Activated T-helper 1 cell treated with anti-CD3 and anti-CD28 coated beads, Interleukin-2, amount 50 U/mL, for 16 hours (primary cell): ENCODE measurements around the gene NRM.
"Not testable (repeated sequence)": the region's sequence is repeated elsewhere in the genome, so short reads cannot be mapped to it uniquely, and the experiment has no call there.

Source experiments
- DNase-seq, 2 donors: peaks; one replicate each; pipeline ENCODE4 v3.0.0-alpha.2; 2020; ENCODE audit warnings: low read depth in 1 of 2, low spot score in 1 of 2

Gene NRM

GRCh38 chr6:30690403-30691207 lies at the start of gene NRM:
TSS of gene NRM (minus strand) at chr6:30690984. CDS start at chr6:30690974, 10 bp downstream.
- DNase-seq, result peak; percentile 41 to 68

GRCh38 chr6:30740540-30740870 lies 49.7 kb upstream of the NRM start:
- no peak for DNase-seq

- DNase-seq, result no peak
Measured at GRCh38 chr6:30738532-30738931, 47.7 kb upstream of the NRM start.

- no peak for DNase-seq
Measured at GRCh38 chr6:30735668-30736314, 45.0 kb upstream of the NRM start.

GRCh38 chr6:30732237-30732943 lies 41.6 kb upstream of the NRM start:
- no peak for DNase-seq

- peak; percentile 73 for DNase-seq
Measured at GRCh38 chr6:30730601-30731435, 40.0 kb upstream of the NRM start.

GRCh38 chr6:30727920-30728553 lies 37.3 kb upstream of the NRM start:
- no peak for DNase-seq

- DNase-seq, result no peak
Measured at GRCh38 chr6:30726506-30727413, 36.0 kb upstream of the NRM start.

- DNase-seq, result no peak
Measured at GRCh38 chr6:30725713-30726505, 35.1 kb upstream of the NRM start.

- DNase-seq, result no peak
Measured at GRCh38 chr6:30724906-30725667, 34.3 kb upstream of the NRM start.

GRCh38 chr6:30723843-30724741 lies 33.3 kb upstream of the NRM start:
- not testable (repeated sequence) for DNase-seq

GRCh38 chr6:30723159-30723842 lies 32.5 kb upstream of the NRM start:
- not testable (repeated sequence) for DNase-seq

GRCh38 chr6:30722280-30723112 lies 31.7 kb upstream of the NRM start:
- DNase-seq, result peak; percentile 79 to 89

- not testable (repeated sequence) for DNase-seq
Measured at GRCh38 chr6:30722025-30722279, 31.2 kb upstream of the NRM start.

- DNase-seq, result peak; percentile 87 to 96
Measured at GRCh38 chr6:30721198-30722024, 30.6 kb upstream of the NRM start.
